ENCODE measurements around the gene OSBPL6. TPM values are rescaled to one million over a fixed set of nuclear protein-coding genes. Genes with fewer than 3 reads are reported as not detected.
"Not testable (repeated sequence)": the region's sequence is repeated elsewhere in the genome, so short reads cannot be mapped to it uniquely, and the experiment has no call there.

Gene OSBPL6
- total RNA-seq, 4 donors from 2014 or later: 11.6 to 51.1 (median 40.7) TPM

GRCh38 chr2:178315078-178315477 lies 120.8 kb downstream of the OSBPL6 start:
- Histone ChIP-seq H3K4me1 (peaks cover 20 to 24% of the 10 kb centered on the region in 2 donors), H3K9me3 (no peaks in the 10 kb centered on the region), H3K27ac (peak overlapping the region; percentile 52 to 67 (median 63)), H3K4me3 (no peak overlapping the region), H3K36me3 (no peaks in the 10 kb centered on the region), H3K27me3 (no peaks in the 10 kb centered on the region)
- ATAC-seq: peak; percentile 55 to 72
- intact Hi-C loops (cut with DNase I; ENCODE audit: low total_unique reads) (no loop called here), in situ Hi-C loops (cut with MboI; ENCODE audit: low sequenced_read_pairs in 4 of 4) (no loop called here)
- DNase-seq: no peak
- TF ChIP-seq CTCF (IDR thresholded peaks at IDR 0.05 in 4 of 5, conservative IDR thresholded peaks at IDR 0.05 in 1 of 5): no peak

- DNase-seq (no peak), ATAC-seq (peak; percentile 70 to 71)
- Histone ChIP-seq H3K27me3 (no peaks in the 10 kb centered on the region), H3K27ac (peak overlapping the region; percentile 52 to 67 (median 63)), H3K36me3 (no peaks in the 10 kb centered on the region), H3K4me1 (peaks cover 20 to 24% of the 10 kb centered on the region in 2 donors), H3K4me3 (no peak overlapping the region), H3K9me3 (no peaks in the 10 kb centered on the region)
- intact Hi-C loops (cut with DNase I; ENCODE audit: low total_unique reads): no loop called here
- TF ChIP-seq POLR2A (IDR thresholded peaks at IDR 0.05) (no peak), CTCF (IDR thresholded peaks at IDR 0.05 in 4 of 5, conservative IDR thresholded peaks at IDR 0.05 in 1 of 5) (no peak)
- in situ Hi-C loops (cut with MboI; ENCODE audit: low sequenced_read_pairs in 4 of 4): no loop called here
Observed at GRCh38 chr2:178315488-178315948, 121.2 kb downstream of the OSBPL6 start.

GRCh38 chr2:178317811-178318210 lies 123.5 kb downstream of the OSBPL6 start:
- no peaks in the 10 kb centered on the region for H3K27me3 ChIP-seq
- no peak overlapping the region for H3K27ac ChIP-seq
- no peaks in the 10 kb centered on the region for H3K9me3 ChIP-seq
- no peaks in the 10 kb centered on the region for H3K36me3 ChIP-seq
- in situ Hi-C loops (cut with MboI; ENCODE audit: low sequenced_read_pairs in 4 of 4): no loop called here
- TF ChIP-seq CTCF (IDR thresholded peaks at IDR 0.05 in 4 of 5, conservative IDR thresholded peaks at IDR 0.05 in 1 of 5) (no peak), POLR2A (IDR thresholded peaks at IDR 0.05) (no peak)
- DNase-seq (no peak), ATAC-seq (no peak)
- H3K4me1 ChIP-seq: peaks cover 20 to 28% of the 10 kb centered on the region in 2 donors
- intact Hi-C loops (cut with DNase I; ENCODE audit: low total_unique reads): no loop called here
- no peak overlapping the region for H3K4me3 ChIP-seq

GRCh38 chr2:178320011-178320585 lies 125.8 kb downstream of the OSBPL6 start:
- no peak for TF ChIP-seq CTCF (IDR thresholded peaks at IDR 0.05 in 4 of 5, conservative IDR thresholded peaks at IDR 0.05 in 1 of 5)
- no peak for TF ChIP-seq POLR2A (IDR thresholded peaks at IDR 0.05)
- Histone ChIP-seq H3K9me3 (no peaks in the 10 kb centered on the region), H3K4me3 (no peak overlapping the region), H3K36me3 (no peaks in the 10 kb centered on the region), H3K27me3 (no peaks in the 10 kb centered on the region), H3K27ac (no peak overlapping the region), H3K4me1 (peaks cover 11 to 24% of the 10 kb centered on the region in 2 donors)
- ATAC-seq (no peak), DNase-seq (no peak)
- in situ Hi-C loops (cut with MboI; ENCODE audit: low sequenced_read_pairs in 4 of 4) (no loop called here), intact Hi-C loops (cut with DNase I; ENCODE audit: low total_unique reads) (no loop called here)

- Histone ChIP-seq H3K9me3 (no peaks in the 10 kb centered on the region), H3K27ac (peak overlapping the region in 1 of 4 donors; percentile 5), H3K4me3 (no peak overlapping the region), H3K27me3 (no peaks in the 10 kb centered on the region), H3K36me3 (no peaks in the 10 kb centered on the region), H3K4me1 (peaks cover 3 to 11% of the 10 kb centered on the region in 2 donors)
- TF ChIP-seq POLR2A (IDR thresholded peaks at IDR 0.05): no peak
- TF ChIP-seq CTCF (IDR thresholded peaks at IDR 0.05 in 4 of 5, conservative IDR thresholded peaks at IDR 0.05 in 1 of 5): no peak
- intact Hi-C loops (cut with DNase I; ENCODE audit: low total_unique reads) (no loop called here), in situ Hi-C loops (cut with MboI; ENCODE audit: low sequenced_read_pairs in 4 of 4) (no loop called here)
- ATAC-seq (no peak), DNase-seq (no peak)
Observed at GRCh38 chr2:178322068-178322467, 127.8 kb downstream of the OSBPL6 start.

- H3K9me3 ChIP-seq; H3K4me3 ChIP-seq; DNase-seq; ATAC-seq; in situ Hi-C loops (cut with MboI; ENCODE audit: low sequenced_read_pairs in 4 of 4); H3K27ac ChIP-seq; intact Hi-C loops (cut with DNase I; ENCODE audit: low total_unique reads); H3K36me3 ChIP-seq; H3K27me3 ChIP-seq: not testable (repeated sequence)
- H3K4me1 ChIP-seq: peaks cover 3 to 11% of the 10 kb centered on the region in 2 donors
Observed at GRCh38 chr2:178323331-178323730, 129.0 kb downstream of the OSBPL6 start.

All from gastrocnemius medialis (tissue), 4 donors.